Endothelial cell of hepatic sinusoid (primary cell): ENCODE results near the gene COL23A1.

Experiments
- in situ Hi-C: cut with HindIII; loops from 2 replicates; pipeline ENCODE4 v1.10.0; 2017; ENCODE audit warnings: low sequenced_read_pairs

COL23A1 gene

DNA sequence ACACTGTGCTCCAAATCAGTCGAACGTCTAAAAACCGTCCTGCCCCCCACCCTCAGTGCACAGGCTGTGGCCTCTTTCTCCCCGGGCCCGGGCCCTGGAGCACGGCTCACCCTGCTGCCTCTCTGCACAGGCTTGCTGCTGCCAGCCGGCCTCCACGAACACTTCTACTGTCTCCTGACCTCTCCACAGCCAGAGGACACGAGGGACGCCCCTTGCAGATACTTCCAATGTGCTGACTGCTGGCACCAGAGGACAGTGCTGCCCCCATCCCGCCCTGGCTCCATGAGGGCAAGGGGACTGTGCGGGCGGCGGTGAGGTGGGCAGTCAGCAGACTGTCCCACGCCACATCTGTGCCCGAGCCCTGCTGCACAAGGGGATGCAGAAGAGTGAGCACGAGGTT lies 174.8 kb downstream of the COL23A1 start:
- in situ Hi-C loops, result no loop called here

DNA sequence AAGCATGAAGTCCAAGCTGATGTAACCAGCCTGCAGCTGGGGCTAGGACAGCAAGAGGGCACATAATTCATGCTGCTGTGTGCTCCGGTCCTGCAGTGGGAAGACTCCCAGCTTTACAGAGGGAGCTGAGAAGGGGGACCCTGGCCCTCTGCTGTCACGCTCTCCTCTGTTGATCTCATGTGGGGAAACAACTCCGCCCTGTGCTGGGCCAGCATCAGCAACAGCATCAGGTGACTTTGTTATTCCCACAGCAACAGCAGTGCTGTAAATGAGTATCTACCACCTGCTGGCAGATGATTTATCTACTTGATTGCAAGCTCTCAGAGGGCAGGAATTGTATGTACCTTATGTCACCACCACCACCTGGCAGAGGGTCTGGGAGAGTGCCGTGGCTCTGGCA lies 176.2 kb downstream of the COL23A1 start:
- in situ Hi-C loops, result no loop called here

DNA sequence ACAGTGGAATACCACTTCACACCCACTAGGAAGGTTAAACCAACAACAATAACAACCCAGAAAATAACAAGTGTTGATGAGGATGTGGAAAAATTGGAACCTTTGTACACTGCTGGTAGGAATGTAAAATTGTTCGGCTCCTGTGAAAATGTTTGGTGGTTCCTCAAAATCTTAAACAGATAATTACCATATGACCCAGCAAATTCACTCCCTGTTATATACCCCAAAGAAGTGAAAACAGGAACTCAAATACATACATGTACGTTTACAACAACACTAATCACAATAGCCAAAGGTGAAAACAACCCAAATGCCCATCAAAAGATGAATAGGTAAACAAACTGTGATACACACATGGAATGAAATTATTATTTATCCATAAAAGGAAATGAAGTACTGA lies 179.1 kb downstream of the COL23A1 start:
- in situ Hi-C loops, result no loop called here

DNA sequence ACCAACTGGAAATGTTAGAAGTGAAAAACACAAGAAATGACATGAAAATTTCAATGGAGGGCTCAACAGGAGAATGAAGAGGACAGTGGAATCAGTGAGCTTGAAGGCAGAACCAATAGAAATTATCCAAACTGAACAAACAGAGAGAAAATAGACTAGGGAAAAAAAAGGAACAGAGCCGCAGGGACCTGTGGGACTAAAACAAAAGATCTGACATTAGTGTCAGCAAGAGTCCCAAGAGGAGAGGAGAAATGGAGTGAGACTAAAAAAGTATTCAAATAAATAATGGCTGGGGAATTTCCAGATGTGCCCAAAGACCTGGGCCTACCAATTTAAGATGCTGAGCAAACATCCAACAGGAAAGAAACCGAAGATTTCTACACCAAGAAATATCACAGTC lies 182.5 kb downstream of the COL23A1 start:
- in situ Hi-C loops, result loop anchor here (5.0 kb wide), 2 partner anchors 40 to 50 kb away; no protein-coding TSS in a partner anchor

DNA sequence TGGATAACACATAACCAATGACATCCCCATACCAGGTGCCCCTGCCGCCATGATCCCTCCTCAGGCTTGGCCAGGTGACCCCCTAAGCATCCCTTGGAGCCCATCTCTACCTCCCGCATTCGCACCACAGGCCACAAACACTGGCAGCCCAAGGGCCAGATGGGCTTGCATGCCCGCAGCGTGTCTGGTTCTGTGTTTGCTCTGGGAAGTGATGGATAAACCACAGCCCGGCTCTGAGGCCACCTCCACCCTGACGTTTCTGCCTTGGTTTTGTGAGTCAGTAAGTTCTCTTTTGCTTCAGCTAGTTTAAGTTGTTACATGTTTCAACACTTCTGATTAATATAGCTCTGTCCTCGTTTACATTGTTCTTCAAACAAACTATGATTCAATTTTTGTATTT lies 185.2 kb downstream of the COL23A1 start:
- in situ Hi-C loops, result loop anchor here (5.0 kb wide), 2 partner anchors 38 to 52 kb away; no protein-coding TSS in a partner anchor

DNA sequence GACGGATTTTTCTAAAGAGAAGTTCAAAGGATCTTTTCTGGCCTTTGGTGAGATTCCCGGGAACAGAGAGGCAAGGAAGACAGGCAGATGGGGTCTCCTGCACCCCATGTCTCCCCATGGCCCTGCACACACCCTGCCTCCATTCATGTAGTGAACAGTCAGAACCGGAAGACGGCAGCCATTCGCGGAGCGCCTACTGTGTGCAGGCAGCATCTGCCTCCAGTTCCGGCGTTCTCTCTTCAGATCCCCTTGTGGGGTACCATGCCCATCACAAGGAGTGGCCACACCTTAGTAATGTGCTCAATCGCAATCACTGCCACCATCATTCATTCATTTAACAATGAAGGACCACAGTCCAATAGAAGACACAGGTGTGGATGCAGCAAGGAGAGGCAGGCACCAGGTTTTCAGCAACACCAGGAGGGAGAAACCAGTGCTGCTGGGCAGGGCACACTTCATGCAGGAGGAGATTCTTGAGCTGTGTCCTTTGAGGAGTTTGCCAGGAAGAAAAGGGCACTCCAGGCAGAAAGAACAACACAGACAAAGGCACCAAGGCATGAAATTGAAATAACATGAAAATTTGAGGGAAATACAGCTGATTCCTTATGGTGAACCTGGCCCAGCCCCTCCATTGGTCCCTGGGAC lies 186.1 kb downstream of the COL23A1 start:
- in situ Hi-C loops, result no loop called here

DNA sequence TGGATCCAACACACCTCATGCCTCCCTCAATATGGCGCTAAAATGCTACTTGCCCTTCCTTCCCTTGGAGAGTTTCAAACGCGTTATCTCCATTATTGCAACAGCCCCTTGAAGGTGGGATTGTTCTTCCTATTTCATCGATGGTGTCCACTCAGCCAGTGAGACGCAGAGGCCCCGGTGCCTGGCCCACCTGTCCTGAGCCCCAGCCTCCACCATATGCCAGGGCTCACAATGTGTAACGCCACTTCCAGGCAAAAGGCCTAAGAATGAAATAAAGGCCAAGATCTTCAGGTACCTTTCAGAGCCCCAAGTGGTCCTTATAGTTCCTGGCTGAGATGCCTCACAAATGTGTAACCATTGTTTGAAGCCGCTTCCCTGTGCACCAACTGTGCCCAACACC lies 186.8 kb downstream of the COL23A1 start:
- in situ Hi-C loops, result no loop called here

DNA sequence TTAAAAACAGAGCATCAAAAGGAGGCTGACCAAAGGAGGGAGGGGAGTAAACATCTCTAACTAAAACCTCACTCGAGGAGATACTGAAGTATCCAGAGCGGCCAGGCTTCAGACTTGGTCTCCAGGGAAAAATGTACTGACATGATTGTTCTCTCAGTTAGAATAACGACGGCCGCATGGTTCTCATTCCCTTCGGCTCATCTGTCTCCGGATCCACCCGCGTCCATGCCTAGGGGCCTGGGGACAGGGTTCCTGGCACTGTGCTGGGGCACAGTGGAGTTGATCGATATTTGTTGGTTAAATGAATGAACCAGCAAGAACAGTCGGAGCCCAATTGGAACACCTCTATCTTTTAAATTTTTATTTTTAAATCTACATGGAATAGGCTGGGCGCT lies 190.5 kb downstream of the COL23A1 start:
- in situ Hi-C loops, result no loop called here

DNA sequence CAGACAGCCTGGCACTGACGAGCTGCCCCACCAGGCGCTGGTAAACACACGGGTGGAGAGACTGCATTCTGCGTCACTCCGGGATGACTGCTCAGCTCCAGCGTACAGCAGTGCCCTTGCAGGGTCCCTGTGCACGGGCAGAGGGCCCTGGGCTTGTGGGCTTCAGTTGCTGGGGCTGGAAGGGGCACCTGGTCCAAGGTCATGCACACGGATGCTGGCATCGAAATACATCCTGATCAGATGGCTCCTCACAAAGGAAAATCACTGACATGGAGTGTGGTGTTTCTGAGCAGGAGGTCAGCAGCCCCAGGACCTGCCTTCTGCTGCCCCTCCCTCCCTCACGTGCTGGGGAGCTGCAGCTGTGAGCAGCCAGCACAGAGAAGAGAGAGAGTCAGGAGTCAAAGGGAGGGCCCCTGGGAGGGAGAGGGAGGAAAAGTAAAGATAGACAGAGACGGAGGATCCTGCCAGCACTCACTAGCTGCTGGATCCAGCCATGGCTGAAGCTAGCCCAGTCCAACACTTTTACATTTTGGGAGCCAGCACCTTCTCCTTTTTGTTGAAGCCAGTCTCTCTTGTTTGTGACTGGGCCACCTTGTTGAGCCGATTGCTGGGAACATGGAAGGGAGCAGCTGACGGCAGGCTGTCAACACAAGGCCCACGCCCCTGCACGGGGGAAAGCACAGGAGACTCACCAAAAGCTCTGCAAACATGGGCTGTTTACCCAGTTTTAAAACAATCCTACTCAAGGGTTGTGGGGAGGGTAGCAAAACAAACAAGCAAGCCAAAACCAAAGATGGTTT lies 191.1 kb downstream of the COL23A1 start:
- in situ Hi-C loops, result no loop called here

DNA sequence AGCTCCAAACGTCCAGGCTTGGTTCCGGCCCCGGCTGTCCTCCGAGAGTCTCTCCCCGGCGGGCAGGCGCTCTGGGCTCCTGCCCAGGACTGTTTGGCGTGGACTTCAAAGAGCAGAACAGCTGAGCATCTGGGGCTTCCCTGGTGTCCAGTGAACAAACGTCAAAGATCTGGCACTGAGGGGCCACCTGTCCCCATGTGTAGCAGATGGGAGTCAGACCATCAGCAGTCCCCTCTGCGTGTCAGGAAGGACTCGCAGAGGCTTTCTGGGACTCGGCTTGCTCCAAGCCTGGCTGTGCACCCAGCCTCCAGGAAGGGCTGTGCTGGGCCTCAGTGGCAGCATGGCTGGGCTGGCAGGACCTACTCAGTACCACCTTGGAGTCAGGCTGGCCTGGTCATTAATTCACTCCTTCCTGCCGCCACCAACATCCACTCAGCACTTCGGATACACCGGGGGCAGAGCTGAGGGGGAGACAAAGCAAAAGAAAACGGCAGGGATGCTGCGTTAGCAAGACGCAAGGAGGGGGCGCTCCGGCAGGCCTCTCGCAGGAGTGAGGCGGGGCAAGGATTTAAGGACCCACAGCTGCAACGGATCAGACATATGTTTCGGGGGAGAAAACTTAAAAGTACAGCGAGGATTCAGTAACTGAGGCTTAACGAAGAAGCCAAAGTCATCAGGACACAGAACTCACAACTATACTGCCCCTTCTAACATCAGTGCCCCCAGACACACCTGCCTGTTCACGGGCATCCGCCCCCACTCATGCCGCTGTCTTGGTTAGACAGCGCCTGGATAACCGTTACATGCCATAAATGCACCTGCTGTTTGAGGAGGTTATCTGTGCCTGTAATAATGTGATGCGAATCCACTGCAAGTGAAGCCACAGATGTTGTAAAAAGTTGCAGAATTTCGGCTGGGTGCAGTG lies 193.1 kb downstream of the COL23A1 start:
- in situ Hi-C loops, result no loop called here

DNA sequence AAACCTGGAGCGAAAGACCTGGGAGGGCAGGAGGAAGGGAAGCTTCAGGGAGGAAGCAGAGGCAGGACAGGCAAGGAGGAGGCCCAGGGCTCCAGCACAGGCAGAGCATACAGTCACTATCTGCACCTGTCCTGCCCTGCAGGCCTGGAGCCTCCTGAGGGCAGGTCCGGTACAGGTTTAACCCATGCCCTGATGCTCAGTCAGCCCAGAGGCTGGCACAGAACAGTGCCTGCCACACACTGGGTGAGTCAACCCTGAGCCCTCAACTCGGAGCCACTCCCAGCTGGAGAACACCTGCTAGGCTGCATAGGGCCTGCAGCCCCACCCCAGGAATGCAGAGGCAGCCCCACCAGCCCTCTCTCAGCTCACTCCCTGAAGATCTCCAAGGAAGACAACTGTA lies 196.1 kb downstream of the COL23A1 start:
- in situ Hi-C loops, result no loop called here

DNA sequence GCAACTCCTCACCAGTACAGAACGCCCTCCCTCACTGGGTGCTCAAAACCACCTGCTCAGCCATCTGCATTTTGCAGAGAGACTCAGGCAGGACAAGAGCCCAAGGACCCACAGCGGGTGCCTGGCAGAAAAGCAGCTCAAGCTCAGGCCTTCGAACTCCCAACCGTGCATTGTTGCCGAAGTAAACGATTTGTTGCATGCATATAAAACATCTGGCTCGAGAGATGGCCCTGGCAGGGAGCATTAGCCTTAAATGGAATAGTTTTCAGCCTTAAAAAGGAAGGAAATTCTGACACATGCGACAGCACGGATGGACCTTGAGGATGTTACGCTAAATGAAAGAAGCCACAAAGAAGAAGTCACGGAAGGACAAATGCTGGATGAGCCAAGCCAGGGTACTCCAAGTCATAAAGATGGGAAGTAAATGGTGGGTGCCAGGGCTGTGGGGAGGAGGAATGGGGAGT lies 197.2 kb downstream of the COL23A1 start:
- in situ Hi-C loops, result no loop called here

DNA sequence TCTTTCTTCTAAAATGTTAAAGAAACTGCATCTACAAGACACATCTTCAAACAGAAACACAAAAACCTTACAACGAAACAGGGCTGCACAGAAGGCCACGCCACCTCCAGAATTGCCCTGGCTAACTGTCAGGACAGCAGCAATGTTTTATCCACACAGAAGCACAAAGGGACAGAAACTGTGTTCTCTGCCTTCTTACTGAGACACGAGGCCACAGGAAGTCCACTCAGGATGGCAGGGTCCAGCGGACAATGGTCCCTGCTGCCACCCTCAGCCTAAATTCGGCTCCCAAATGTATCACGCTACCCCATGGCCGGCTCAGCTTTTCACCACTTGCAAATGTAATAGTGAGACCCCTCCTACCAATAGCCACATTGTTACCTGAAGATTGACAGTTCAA lies 197.8 kb downstream of the COL23A1 start:
- in situ Hi-C loops, result no loop called here

DNA sequence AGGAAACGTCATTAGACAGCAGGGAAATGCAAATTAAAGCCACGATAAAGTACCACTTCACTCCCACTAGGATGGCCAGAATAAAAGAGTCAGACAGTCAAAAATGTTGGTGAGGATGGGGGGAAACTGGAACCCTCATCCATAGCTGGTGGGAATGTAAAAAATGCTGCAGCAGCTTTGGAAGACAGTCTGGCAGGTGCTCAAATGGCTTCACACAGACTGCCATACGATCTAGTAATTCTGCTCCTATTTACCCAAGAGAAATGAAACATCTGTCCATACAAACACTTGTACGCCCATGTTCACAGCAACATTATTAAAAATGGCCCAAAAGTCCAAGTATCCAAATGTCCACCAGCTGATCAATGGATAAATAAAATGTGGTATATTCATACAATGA lies 198.7 kb downstream of the COL23A1 start:
- in situ Hi-C loops, result no loop called here

DNA sequence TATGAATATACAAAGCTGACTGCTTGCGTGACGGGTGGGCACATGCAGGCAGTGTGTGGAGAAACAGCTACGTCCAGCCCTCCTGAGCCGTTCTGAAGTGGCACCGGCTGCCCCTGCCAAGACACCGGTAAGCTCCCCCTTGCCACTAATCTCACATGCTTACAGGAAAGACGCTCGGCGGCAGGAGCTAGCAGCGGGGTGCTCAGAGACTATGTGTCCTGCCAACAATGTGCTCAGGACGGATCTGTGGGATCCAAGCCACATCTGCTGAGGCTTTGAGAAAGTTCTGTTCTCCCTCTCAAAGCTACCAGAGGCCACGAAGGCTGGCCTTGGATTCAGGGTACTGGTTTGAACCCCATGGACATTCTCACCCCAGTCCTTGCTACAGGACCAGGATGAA lies 200.4 kb downstream of the COL23A1 start:
- in situ Hi-C loops, result loop anchor here (5.0 kb wide), 1 partner anchor 103 kb away; no protein-coding TSS in a partner anchor

DNA sequence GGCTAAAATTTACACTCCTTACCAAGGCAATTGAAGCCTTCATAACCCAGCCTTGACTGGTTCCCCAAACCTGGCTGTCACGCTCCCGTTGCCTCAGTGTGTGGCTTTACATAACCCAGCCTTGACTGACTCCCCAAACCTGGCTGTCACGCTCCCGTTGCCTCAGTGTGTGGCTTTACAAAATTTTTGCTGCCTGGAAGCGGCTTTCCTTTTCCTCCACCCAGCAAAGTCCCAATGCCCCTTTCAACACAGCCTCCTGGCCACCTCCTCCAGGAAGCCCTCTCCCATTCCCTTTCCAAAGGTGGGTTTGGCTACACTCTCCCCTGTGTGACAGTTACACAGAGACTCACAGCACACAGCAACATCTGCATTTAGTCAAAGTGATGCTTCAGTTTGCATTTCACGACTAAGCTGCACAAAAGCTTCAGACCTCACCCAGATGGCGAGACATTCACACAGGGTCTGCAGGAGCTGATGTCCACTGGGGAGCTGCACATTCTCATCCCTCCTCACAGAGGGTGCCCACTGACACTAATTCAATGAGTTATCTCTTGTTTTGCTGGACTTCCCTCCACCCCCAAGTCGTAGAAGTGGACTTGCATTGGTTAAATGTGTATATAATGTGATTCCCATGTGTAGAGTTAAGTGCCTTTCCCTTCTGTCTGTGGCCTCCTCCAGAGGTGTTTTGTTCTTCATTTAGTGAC lies 201.0 kb downstream of the COL23A1 start:
- in situ Hi-C loops, result loop anchor here (5.0 kb wide), 1 partner anchor 103 kb away; no protein-coding TSS in a partner anchor

DNA sequence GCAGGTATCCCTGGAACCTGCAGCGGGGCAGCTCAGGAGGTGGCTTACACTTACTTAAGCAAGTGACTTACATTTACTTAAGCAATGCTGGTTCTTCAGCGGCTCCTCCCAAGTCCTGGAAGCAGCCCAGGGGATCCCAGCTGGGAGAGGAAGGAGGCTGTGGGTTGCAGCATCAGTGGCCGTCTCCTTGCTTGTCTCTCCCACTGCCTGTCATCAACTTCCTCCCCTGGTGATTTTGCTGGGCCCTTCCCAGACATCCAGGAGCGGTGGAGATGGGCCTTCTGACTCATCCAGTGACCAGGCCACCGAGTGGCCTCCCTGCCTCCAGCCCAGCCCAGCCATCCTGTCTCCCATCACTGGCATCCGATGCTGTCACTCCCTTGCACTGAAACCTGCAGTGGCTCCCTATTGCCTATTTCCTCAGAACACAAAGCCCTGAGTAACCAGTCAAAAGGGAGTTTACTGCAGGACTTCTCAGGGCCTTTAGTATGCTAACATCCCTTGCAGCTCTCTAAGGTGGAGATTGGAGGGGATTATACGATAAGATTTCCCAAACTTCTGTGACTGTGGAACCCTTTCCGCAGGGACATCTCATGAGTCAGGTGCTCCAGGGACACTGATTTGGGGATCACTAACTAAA lies 201.7 kb downstream of the COL23A1 start:
- in situ Hi-C loops, result loop anchor here (5.0 kb wide), 1 partner anchor 104 kb away; no protein-coding TSS in a partner anchor

DNA sequence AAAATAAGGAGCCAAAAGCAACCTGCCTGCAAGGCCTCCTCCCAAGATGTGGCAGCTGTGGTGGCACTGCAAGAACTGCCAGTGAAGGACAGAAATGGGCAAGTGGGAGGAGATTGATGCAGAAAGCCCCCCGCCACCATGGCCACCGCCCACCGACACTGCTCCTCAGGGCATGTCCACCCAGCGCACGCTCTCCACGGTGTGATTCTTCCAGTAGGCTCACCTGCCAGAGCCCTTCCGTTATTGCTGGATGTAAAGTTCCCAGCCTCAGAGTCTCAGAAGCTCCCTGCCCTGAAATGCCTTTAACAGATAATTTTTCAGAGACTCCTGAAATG lies 202.4 kb downstream of the COL23A1 start:
- in situ Hi-C loops, result loop anchor here (5.0 kb wide), 1 partner anchor 104 kb away; no protein-coding TSS in a partner anchor

DNA sequence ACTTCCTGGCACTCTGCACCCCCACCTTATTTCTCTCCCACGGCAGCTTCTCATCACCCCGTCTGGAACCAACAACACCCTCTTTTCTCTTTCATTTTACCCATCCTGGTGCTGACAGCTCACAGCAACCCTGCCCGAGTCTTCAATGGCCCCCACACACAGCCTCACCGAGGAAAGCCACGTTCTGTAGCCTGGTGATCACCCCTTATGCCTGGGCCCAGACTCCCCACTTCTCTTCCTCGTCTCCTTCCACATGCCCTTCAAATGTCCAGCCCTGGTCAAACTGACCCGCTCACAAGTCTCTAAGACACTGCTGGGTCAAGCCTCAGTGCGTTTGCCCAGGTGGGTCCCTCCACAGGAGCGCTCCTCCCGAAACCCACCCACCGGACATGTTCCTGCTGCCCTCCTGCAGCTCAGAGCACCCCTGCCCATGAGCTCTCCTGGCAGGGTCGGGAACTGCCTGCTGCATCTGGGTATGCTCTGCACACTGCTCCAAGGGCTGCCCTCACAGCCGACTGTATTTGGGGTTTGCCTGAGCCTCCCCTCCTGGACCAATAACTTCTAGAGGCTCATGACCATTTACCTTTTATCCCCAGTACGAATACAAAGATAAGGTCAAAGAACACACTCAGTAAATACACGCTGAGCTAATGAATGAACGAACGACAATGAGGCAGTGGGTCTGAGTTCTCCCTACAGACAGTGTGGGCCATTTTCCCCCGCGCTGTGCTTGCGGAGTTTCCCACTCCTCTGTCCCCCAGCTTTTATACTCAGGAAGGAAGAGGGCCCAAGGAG lies 202.9 kb downstream of the COL23A1 start:
- in situ Hi-C loops, result loop anchor here (5.0 kb wide), 1 partner anchor 105 kb away; no protein-coding TSS in a partner anchor
